PFSK-1 (cell line): ENCODE data around the gene TMEM213.

Experiments
- FOXP2 ChIP-seq: optimal IDR thresholded peaks from 2 replicates; pipeline ENCODE3; 2011; ENCODE audit warnings: borderline replicate concordance, control low read depth, inconsistent platforms; ENCODE audit not compliant: insufficient read depth; ENCODE audit errors: extremely low read length, extremely low read depth
- POLR2AphosphoS5 ChIP-seq: IDR thresholded peaks from 2 replicates; pipeline ENCODE4 v1.6.1; 2012; ENCODE audit warnings: low read depth, mild to moderate bottlenecking, control low read depth, low read length, moderate library complexity
- SIN3A ChIP-seq: IDR thresholded peaks from 2 replicates; pipeline ENCODE4 v1.6.1; 2012; ENCODE audit warnings: mild to moderate bottlenecking, low read length, moderate library complexity, borderline replicate concordance; ENCODE audit not compliant: insufficient read depth
- TAF1 ChIP-seq: IDR thresholded peaks from 2 replicates; pipeline ENCODE4 v1.6.1; 2012; ENCODE audit warnings: low read length, control low read depth, borderline replicate concordance; ENCODE audit not compliant: insufficient read depth
- TF ChIP-seq, protein P1 (sequence below), 2 experiments: IDR thresholded peaks; 2 replicates each; pipeline versions ENCODE4 v1.6.1 to v1.8.0; 2011 to 2012; ENCODE audit warnings: low read depth in 2 of 2, low read length in 2 of 2, control low read depth in 1 of 2, inconsistent platforms in 1 of 2, mild to moderate bottlenecking in 1 of 2, moderate library complexity in 1 of 2; ENCODE audit not compliant: insufficient read depth in 1 of 2

The TMEM213 gene

DNA sequence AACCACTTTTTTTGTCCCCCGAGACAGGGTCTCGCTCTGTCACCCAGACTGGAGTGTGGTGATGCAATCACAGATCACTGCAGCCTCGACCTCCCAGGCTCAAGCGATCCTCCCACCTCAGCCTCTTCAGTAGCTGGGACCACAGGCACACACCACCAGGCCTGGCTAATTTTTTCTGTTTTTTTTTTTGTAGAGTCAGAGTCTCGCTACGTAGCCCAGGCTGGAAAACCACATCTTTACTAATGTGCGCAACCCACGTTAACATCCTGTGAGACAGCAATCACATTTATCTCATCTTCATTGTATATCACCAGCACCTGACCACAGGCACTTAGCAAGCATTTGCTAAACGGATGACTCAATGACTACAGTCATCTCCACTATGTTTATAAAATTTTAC, 78.0 kb downstream of the TMEM213 start:
- TF ChIP-seq, protein P1, sequence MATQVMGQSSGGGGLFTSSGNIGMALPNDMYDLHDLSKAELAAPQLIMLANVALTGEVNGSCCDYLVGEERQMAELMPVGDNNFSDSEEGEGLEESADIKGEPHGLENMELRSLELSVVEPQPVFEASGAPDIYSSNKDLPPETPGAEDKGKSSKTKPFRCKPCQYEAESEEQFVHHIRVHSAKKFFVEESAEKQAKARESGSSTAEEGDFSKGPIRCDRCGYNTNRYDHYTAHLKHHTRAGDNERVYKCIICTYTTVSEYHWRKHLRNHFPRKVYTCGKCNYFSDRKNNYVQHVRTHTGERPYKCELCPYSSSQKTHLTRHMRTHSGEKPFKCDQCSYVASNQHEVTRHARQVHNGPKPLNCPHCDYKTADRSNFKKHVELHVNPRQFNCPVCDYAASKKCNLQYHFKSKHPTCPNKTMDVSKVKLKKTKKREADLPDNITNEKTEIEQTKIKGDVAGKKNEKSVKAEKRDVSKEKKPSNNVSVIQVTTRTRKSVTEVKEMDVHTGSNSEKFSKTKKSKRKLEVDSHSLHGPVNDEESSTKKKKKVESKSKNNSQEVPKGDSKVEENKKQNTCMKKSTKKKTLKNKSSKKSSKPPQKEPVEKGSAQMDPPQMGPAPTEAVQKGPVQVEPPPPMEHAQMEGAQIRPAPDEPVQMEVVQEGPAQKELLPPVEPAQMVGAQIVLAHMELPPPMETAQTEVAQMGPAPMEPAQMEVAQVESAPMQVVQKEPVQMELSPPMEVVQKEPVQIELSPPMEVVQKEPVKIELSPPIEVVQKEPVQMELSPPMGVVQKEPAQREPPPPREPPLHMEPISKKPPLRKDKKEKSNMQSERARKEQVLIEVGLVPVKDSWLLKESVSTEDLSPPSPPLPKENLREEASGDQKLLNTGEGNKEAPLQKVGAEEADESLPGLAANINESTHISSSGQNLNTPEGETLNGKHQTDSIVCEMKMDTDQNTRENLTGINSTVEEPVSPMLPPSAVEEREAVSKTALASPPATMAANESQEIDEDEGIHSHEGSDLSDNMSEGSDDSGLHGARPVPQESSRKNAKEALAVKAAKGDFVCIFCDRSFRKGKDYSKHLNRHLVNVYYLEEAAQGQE (IDR thresholded peaks at IDR 0.05; ENCODE audit: insufficient read depth in 1 of 2, low read depth in 2 of 2, low read length in 2 of 2) = no peak
- TF ChIP-seq TAF1 (no peak), POLR2AphosphoS5 (no peak), SIN3A (no peak), FOXP2 (no peak)

DNA sequence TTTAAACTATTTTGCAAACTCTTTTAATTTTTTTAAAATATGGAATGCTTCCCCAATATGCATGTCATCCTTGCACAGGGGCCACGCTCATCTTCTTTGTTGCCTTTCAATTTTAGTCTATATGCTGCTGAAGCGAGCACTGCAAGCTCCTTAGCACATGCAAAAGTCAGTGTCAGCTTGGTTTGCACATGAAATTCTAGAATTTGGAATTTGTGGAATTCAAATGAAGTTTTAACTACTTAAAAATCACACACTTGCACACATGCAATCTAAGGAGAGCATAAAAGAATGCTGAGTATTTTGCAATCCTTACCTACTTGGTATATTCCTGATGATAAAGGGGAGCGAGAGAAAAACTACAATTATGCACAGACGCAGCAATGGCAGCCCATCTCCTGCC, 78.5 kb downstream of the TMEM213 start:
- TF ChIP-seq FOXP2 (no peak), POLR2AphosphoS5 (no peak), SIN3A (no peak), TAF1 (no peak)
- TF ChIP-seq, protein P1 (IDR thresholded peaks at IDR 0.05; ENCODE audit: insufficient read depth in 1 of 2, low read depth in 2 of 2, low read length in 2 of 2) = no peak

GRCh38 chr7:138878051-138878450, 80.3 kb downstream of the TMEM213 start:
- TF ChIP-seq SIN3A = no peak
- no peak for TF ChIP-seq TAF1
- TF ChIP-seq FOXP2 = no peak
- no peak for TF ChIP-seq POLR2AphosphoS5
- TF ChIP-seq, protein P1 (IDR thresholded peaks at IDR 0.05; ENCODE audit: insufficient read depth in 1 of 2, low read depth in 2 of 2, low read length in 2 of 2) = no peak

- TF ChIP-seq TAF1 = no peak
- no peak for TF ChIP-seq FOXP2
- no peak for TF ChIP-seq SIN3A
- TF ChIP-seq, protein P1 (IDR thresholded peaks at IDR 0.05; ENCODE audit: insufficient read depth in 1 of 2, low read depth in 2 of 2, low read length in 2 of 2) = no peak
- no peak for TF ChIP-seq POLR2AphosphoS5
Measured at GRCh38 chr7:138878856-138879255, 81.1 kb downstream of the TMEM213 start.

- no peak for TF ChIP-seq SIN3A
- TF ChIP-seq, protein P1 (IDR thresholded peaks at IDR 0.05; ENCODE audit: insufficient read depth in 1 of 2, low read depth in 2 of 2, low read length in 2 of 2) = no peak
- no peak for TF ChIP-seq POLR2AphosphoS5
- TF ChIP-seq FOXP2 = no peak
- no peak for TF ChIP-seq TAF1
Measured at GRCh38 chr7:138879356-138879755, 81.6 kb downstream of the TMEM213 start.
